CD14-positive monocyte (primary cell): Measurements from ENCODE around the gene CDKAL1. TPM values are rescaled to one million over a fixed set of nuclear protein-coding genes. Genes with fewer than 3 reads are reported as not detected.

Source experiments
- DNase-seq, 3 donors: peaks; one replicate each; pipeline ENCODE4 v3.0.0-alpha.2; 2011 to 2022
- H2AFZ ChIP-seq: 2 replicates; pipeline ENCODE4 v1.6.0; 2012; ENCODE audit warnings: mild to moderate bottlenecking, low read depth, low read length, inconsistent platforms; ENCODE audit not compliant: insufficient read depth, poor library complexity, severe bottlenecking
- H3K27ac ChIP-seq, 2 donors: 1 replicate in 1 of 2; 2 replicates in 1 of 2; pipeline ENCODE4 v1.5.1; 2012 to 2013; ENCODE audit warnings: low read length in 2 of 2, control low read depth in 1 of 2, inconsistent platforms in 1 of 2, low read depth in 1 of 2, mild to moderate bottlenecking in 1 of 2
- H3K27me3 ChIP-seq, 2 donors: one replicate each; pipeline versions ENCODE4 v1.6.0 to v1.6.1; 2011 to 2013; ENCODE audit warnings: low read length in 2 of 2; ENCODE audit not compliant: control insufficient read depth in 2 of 2, insufficient read depth in 2 of 2
- H3K36me3 ChIP-seq, 2 donors: replicated peaks in 1 of 2; 1 replicate in 1 of 2; 2 replicates in 1 of 2; pipeline versions ENCODE4 v1.5.1 to v1.6.1; 2012 to 2013; ENCODE audit warnings: low read length in 2 of 2, control low read depth in 1 of 2, inconsistent platforms in 1 of 2, mild to moderate bottlenecking in 1 of 2; ENCODE audit not compliant: insufficient read depth in 2 of 2, control insufficient read depth in 1 of 2
- H3K4me1 ChIP-seq, 2 donors: 1 replicate in 1 of 2; 2 replicates in 1 of 2; pipeline versions ENCODE4 v1.5.1 to v1.6.1; 2012 to 2013; ENCODE audit warnings: low read length in 2 of 2, control low read depth in 1 of 2, inconsistent platforms in 1 of 2, mild to moderate bottlenecking in 1 of 2, moderate library complexity in 1 of 2; ENCODE audit not compliant: insufficient read depth in 2 of 2, control insufficient read depth in 1 of 2
- H3K4me2 ChIP-seq: replicated peaks from 2 replicates; pipeline ENCODE3; 2012; ENCODE audit warnings: low read length, moderate library complexity, mild to moderate bottlenecking; ENCODE audit not compliant: poor library complexity, severe bottlenecking; ENCODE audit errors: extremely low read depth
- H3K4me3 ChIP-seq, 3 experiments: fragments of 200-600 bp in 1 of 3; sonication (generic) in 1 of 3; replicated peaks in 1 of 3; 1 replicate in 2 of 3; 2 replicates in 1 of 3; pipeline ENCODE4 v1.5.1; 2011 to 2013; ENCODE audit warnings: low read length in 3 of 3, mild to moderate bottlenecking in 3 of 3, control low read depth in 2 of 3, low read depth in 2 of 3, inconsistent platforms in 1 of 3, moderate library complexity in 1 of 3
- H3K79me2 ChIP-seq: 2 replicates; pipeline ENCODE4 v1.6.0; 2012; ENCODE audit warnings: mild to moderate bottlenecking, control low read depth, inconsistent platforms, low read length, moderate library complexity; ENCODE audit not compliant: insufficient read depth
- H3K9ac ChIP-seq: 2 replicates; pipeline ENCODE4 v1.6.0; 2017; ENCODE audit warnings: low read length, mild to moderate bottlenecking; ENCODE audit not compliant: insufficient read depth, poor library complexity, severe bottlenecking
- H3K9me3 ChIP-seq, 2 donors: replicated peaks in 1 of 2; 1 replicate in 1 of 2; 2 replicates in 1 of 2; pipeline versions ENCODE4 v1.5.1 to v1.6.1; 2012 to 2013; ENCODE audit warnings: low read length in 2 of 2, control low read depth in 1 of 2; ENCODE audit not compliant: control insufficient read depth in 1 of 2, insufficient read depth in 1 of 2
- H4K20me1 ChIP-seq: 2 replicates; pipeline ENCODE4 v1.6.0; 2012; ENCODE audit warnings: mild to moderate bottlenecking, low read length, control low read depth, moderate library complexity; ENCODE audit not compliant: insufficient read depth
- H3K27ac Mint-ChIP-seq, 7 donors: one replicate each; pipeline ENCODE4 v1.8.0; 2020; ENCODE audit warnings: mild to moderate bottlenecking in 7 of 7, mixed read lengths in 7 of 7, moderate library complexity in 6 of 7, inconsistent platforms in 2 of 7
- H3K27me3 Mint-ChIP-seq, 3 donors: one replicate each; pipeline ENCODE4 v1.8.0; 2021 to 2022; ENCODE audit warnings: low read depth in 3 of 3, mild to moderate bottlenecking in 3 of 3, mixed read lengths in 3 of 3, moderate library complexity in 3 of 3, inconsistent platforms in 1 of 3
- H3K36me3 Mint-ChIP-seq, 2 donors: one replicate each; pipeline ENCODE4 v1.8.0; 2020; ENCODE audit warnings: mixed read lengths in 2 of 2, inconsistent platforms in 1 of 2, mild to moderate bottlenecking in 1 of 2
- H3K4me1 Mint-ChIP-seq: one replicate; pipeline ENCODE4 v1.8.0; 2020; ENCODE audit warnings: mild to moderate bottlenecking, mixed read lengths
- H3K4me3 Mint-ChIP-seq, 2 donors: one replicate each; pipeline ENCODE4 v1.8.0; 2020; ENCODE audit warnings: mild to moderate bottlenecking in 2 of 2, mixed read lengths in 2 of 2, moderate library complexity in 1 of 2
- H3K9me3 Mint-ChIP-seq, 7 donors: one replicate each; pipeline ENCODE4 v1.8.0; 2020 to 2022; ENCODE audit warnings: mixed read lengths in 7 of 7, mild to moderate bottlenecking in 6 of 7, moderate library complexity in 6 of 7, inconsistent platforms in 2 of 7
- CTCF ChIP-seq: fragments of 200-600 bp; IDR thresholded peaks from one replicate; pipeline ENCODE4 v1.8.0; 2022; ENCODE audit warnings: antibody characterized with exemption, mild to moderate bottlenecking
- WGBS: methylation state at CpG from one replicate; pipeline ENCODE4 v1.1.5; 2013; ENCODE audit warnings: missing lambda C conversion rate; ENCODE audit not compliant: insufficient coverage; 5-methylcytosine and 5-hydroxymethylcytosine counted together
- intact Hi-C, 2 donors: fragments of 100-400 bp; cut with micrococcal nuclease; formaldehyde crosslinking; loops; one replicate each; pipeline versions ENCODE4 v1.15.0 to v1.15.1; 2023
- polyA plus RNA-seq, 3 donors: library from polyadenylated mRNA; depleted of rRNA in 1 of 3; unstranded in 2 of 3; stranded (reverse) in 1 of 3; fragments of 300-500 nt in 2 of 3; fragments of >200 nt in 1 of 3; fragmentation: Illumina TruSeq in 2 of 3; gene quantifications; 1 replicate in 2 of 3; 2 replicates in 1 of 3; pipeline ENCODE4 v1.2.3, GENCODE V29; 2012 to 2021

CDKAL1 gene
- polyA plus RNA-seq, 3 donors: 3.2 to 12.4 (median 8.3) TPM

GRCh38 chr6:20684474-20684873 is 150.2 kb downstream of the CDKAL1 start:
- Histone ChIP-seq H3K4me3 (no peak overlapping the region), H3K27me3 (no peaks in the 10 kb centered on the region), H3K9me3 (no peaks in the 10 kb centered on the region), H2AFZ (no peak overlapping the region), H3K79me2 (no peaks in the 10 kb centered on the region), H3K9ac (no peak overlapping the region), H3K27ac (no peak overlapping the region), H3K4me1 (no peaks in the 10 kb centered on the region), H3K36me3 (no peaks in the 10 kb centered on the region), H3K4me2 (no peak overlapping the region), H4K20me1 (no peaks in the 10 kb centered on the region)
- H3K27ac Mint-ChIP-seq: no peak overlapping the region
- WGBS: 100% methylated on average over 1 of the region's 3 CpGs
- intact Hi-C loops: no loop called here
- no peak overlapping the region for H3K4me3 Mint-ChIP-seq
- H3K4me1 Mint-ChIP-seq: peaks cover 9% of the 10 kb centered on the region
- no peaks in the 10 kb centered on the region for H3K27me3 Mint-ChIP-seq
- no peak for DNase-seq
- H3K9me3 Mint-ChIP-seq: peaks cover 0 to 2% (median 0%) of the 10 kb centered on the region in 7 donors
- H3K36me3 Mint-ChIP-seq: no peaks in the 10 kb centered on the region
- TF ChIP-seq CTCF: no peak

- H3K36me3 Mint-ChIP-seq: peaks cover 0 to 3% of the 10 kb centered on the region in 2 donors
- no peak overlapping the region for H3K4me3 Mint-ChIP-seq
- H3K27ac Mint-ChIP-seq: peak overlapping the region in 1 of 7 donors; percentile 38
- H3K4me1 Mint-ChIP-seq: peaks cover 3% of the 10 kb centered on the region
- H3K4me1 ChIP-seq: no peaks in the 10 kb centered on the region
- H3K36me3 ChIP-seq: no peaks in the 10 kb centered on the region
- H3K9me3 ChIP-seq: no peaks in the 10 kb centered on the region
- H2AFZ ChIP-seq: no peak overlapping the region
- H3K4me3 ChIP-seq: no peak overlapping the region
- no peak overlapping the region for H3K9ac ChIP-seq
- no peak overlapping the region for H3K27ac ChIP-seq
- no peak for TF ChIP-seq CTCF
- WGBS: 100% methylated on average over 3 of the region's 6 CpGs
- intact Hi-C loops: no loop called here
- no peak for DNase-seq
- peaks cover 0 to 2% (median 0%) of the 10 kb centered on the region in 7 donors for H3K9me3 Mint-ChIP-seq
- no peaks in the 10 kb centered on the region for H3K79me2 ChIP-seq
- H3K27me3 ChIP-seq: no peaks in the 10 kb centered on the region
- H3K4me2 ChIP-seq: no peak overlapping the region
- H4K20me1 ChIP-seq: no peaks in the 10 kb centered on the region
- H3K27me3 Mint-ChIP-seq: no peaks in the 10 kb centered on the region
These were observed 151.9 kb downstream of the CDKAL1 start for GRCh38 chr6:20686142-20686541.
